Fibroblast of skin of abdomen (primary cell): Measurements from ENCODE around the gene AKR7A2. TPM values are rescaled to one million over a fixed set of nuclear protein-coding genes. Genes with fewer than 3 reads are reported as not detected.

Experiments used
- DNase-seq: peaks from one replicate; pipeline ENCODE4 v3.0.0-alpha.2; 2013
- polyA plus RNA-seq, 2 experiments: library from polyadenylated mRNA; unstranded; fragments of 120-200 nt; gene quantifications; one replicate each; pipeline ENCODE4 v1.2.1, GENCODE V29; 2013; ENCODE audit not compliant: insufficient read length in 2 of 2

AKR7A2 gene
- 55.7 TPM for polyA plus RNA-seq (2013, experiment 1 of 2; ENCODE audit: insufficient read length)
- polyA plus RNA-seq (2013, experiment 2 of 2; ENCODE audit: insufficient read length) = 67.3 TPM

DNA sequence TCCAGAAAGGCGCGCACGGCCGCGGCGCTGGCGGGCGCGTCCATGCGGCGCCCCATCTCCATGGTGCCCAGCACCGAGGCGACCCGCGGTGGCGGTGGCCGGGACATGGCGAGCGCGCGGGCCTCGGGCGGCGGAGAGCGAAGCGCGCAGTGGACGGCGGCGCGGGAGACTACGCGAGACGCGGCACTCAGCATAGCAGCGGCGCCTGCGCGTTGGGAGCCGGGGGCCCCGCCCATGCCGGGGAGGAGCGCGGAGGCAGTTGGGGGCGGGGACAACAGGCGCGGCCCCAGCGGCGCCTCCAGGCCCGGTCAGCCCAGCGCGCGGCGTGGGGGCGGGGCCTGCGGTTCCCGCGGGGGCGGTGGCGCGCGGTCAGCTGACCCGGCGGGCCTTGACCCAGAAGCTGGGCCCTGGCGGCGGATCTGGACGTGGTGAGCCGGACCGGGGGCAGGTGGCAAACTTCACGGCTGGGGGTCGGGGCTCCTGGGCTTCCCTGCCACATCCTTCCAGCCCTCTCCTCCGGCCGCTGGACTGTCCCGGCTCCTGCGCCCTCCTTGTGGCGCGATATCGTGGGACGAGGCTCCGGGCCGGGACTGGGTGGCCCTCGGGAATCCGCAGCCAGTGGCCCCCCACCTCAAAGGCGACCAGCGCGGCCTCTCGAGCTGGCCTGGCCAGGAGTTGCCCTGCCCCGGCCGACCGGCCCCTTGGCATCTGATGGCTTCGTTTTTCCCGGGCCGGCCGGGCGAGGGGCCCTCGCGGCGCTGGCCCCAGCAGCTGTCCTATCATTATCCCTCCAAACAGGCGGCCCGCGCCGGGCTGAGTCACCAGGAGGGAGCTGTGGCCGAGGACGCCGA lies at the start of gene AKR7A2, which contains the start of gene SLC66A1:
Gene AKR7A2 (minus strand): TSS at position 214 of the 851 bp plus-strand sequence. CDS start 20 bp downstream, at position 194.
Gene SLC66A1 (plus strand): TSS at position 396 of the 851 bp plus-strand sequence. CDS start 5,352 bp downstream, outside the sequence.
- DNase-seq = peak; percentile 91

DNA sequence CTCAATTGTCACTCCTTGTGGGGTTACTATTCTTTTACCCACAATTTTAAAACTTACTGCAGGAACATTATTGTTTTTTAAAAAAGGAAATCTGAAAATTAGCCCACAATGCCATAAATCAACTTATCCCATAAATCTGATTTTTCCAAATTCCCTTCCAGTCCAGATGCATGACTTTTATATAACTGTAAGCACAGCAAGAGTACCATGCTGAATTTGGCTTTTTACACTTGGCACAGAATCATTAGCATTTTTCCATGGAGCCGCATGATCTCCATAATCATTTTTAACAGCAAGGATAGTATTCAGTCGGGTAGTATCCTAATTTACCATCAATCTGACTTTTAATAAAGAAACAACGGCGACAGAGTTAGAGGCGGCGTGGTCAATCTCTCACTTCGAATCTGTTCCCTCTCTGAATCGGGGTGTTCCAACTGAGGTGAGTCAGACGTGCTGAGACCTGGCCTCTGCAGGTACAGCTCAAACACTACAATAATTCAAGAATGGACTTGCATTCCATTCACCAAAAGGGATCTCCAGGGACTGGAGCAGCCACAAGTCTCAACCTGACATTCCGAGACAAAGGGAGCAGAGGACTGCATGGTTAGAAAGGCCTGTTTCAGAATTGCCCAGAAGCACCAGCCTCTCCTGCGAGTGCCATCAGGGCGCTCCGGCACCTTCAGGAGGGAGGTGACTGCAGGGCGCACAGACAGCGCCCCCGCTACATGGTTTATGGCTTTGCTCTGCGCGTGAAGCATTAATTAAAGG lies 49.1 kb upstream of the AKR7A2 start:
- no peak for DNase-seq

DNA sequence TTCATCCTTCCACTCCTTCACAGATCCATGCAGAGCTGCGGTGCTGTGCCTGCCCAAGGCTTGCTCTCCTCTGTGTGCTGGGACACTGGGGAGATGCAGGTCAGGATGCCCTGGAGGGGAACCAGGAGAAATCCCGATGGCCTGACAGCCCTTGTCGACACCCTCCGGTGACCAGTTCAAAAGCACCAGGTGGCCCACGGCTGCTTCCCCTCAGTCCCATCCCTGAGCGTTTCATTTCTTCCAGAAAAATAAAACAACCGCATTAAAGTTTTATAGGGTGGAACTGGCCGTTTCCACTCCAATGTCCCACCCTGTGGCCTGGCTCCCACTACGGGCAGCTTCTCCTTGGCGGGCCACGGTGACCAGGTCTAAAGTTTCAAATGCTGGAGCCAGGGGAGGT lies 48.5 kb upstream of the AKR7A2 start:
- DNase-seq = no peak

DNA sequence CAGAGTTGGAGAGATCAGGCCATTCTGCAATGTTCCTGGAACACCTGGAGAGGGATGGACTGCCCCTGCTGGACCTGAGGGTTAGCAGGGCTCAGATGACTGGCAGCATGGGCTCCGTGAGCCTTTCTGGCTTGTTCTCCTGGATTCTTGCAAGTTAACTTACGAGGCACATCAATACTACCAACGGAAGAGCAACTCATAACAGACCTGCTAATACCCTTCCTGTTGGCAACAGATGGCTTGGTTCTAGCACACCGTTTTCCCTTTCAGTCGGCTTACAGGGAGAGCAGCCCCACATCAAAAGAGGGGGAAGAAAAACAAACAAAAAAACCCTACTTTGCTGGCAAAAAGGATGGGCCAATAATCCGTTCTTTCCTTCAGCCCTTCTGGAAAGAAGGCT lies 48.1 kb upstream of the AKR7A2 start:
- no peak for DNase-seq

DNA sequence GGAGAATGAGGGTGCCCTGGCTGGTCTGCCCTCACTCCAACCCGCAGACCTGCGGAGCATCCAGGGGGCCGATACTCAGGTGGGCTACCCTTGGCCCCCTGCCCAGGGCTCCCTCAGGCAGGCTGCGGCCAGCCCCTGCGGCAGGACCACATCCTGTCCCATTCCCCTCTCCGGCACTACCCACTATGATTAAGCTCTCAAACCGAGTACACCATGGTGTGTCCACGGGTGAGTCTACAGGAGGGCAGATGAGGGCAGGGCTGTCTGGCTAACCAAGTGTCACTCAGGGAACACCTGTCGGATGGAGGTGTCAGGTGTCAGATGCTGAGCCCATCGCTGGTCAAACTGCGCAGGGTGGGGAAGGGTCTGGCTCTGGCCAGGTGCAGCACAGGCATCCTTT lies 47.4 kb upstream of the AKR7A2 start:
- DNase-seq = no peak

DNA sequence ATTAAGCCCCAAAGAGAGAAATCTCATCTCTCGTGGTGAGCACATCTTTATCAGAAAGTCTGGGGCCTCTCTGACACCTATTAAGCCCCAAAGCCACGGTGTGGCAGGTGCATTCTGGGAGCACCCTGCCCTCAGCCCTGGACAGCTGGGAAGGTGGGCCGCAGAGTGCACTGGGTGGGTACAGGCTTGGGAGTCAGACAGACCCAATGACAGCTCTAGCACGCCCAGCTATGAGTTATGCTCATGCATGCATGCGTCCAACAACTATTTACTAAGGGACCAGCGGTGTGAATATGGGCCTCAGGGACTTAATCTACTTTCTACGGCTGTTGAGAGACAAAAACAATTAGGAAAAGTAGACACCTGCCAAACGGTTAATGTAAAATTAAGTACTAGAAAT lies 46.8 kb upstream of the AKR7A2 start:
- no peak for DNase-seq

DNA sequence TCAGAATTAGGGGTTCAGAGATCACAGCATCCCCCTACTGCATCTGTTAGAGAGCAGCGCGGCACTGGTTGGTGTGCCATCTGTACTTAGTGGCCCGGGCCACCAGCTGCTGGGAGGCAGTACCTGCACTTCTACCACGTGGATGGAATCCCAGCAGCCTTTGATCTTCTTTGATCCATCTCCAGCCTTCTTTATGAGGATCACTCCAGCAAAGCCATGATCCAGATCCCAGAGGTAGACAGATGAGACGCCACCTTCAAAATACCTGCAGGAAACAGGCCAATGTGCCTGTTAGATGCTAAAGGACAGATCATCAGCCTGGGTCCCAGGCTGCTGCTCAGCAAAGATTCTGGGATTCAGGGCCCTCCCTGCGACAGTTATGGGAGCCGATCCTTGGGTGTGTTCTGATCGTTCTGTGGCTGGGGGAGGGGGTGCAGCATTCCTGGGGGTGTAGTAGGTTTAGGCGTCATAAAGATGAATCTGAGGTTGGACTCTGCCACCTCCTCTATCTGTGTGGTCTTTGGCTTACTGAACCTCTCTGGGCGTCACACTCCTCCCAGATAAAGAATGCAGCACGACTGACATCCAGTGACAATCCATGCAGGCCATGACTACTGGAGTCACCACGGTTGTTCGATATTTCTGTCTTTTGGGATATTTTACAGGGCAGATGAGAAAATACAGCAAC lies 45.5 kb upstream of the AKR7A2 start:
- no peak for DNase-seq

DNA sequence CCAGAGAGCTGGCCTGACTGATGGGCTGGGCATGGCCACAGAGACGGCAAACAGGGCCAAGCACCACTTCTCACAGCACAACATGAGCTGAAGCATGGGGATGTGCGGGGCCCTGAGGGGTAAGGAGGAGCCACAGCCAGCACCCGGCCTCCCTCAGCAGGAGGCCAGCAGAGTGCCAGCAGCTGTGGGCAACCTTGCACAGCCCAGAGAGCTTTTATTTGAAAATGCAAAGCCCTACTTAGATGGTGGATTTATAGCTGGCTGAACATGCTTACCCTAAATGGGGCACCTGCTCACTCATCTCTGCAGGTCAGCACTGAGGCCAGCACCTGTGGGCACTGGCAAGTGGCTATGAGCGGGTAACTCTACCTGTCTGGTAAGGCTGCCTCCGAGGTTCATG lies 44.3 kb upstream of the AKR7A2 start:
- no peak for DNase-seq

DNA sequence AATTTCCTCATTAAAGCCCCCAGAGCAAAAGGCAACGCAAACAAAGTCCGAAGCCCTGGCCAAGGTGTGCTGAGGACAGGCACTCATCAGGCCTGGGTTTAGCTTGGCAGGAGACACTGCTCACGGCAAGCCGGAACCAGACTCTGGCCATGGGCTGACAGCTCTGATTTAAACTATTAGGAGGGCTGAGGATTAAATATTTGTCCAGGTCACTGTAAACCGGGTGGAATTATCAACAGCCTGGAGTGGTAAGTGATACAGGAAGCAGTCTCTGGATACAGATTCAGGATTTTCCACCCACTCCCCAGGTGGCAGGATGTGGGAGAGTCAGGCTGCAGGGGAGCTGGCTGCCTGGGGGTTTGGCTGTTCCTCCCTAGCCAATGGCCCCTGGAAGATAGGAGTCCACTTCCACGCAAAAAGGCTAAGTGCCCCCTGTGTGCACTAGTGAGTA lies 42.6 kb upstream of the AKR7A2 start:
- no peak for DNase-seq

DNA sequence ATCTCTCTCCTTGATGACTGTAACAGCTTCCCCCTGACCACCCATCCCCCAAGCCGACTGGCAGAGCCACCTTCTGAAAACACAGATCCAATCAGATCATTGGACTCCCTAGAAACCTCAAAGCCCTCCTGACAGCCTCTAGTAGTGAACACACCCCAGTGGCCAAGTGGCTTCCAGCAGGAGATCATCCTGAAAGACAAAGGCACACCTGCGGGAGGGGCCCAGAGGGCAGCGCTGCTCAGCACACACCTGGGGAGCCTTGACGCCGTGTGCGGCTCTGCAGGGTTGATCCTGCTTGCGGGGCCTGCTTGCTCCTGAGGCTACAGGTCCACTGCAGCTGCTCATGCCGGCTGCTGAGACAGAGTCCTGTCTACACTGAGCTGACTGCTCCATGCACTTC lies 41.7 kb upstream of the AKR7A2 start:
- DNase-seq = no peak

DNA sequence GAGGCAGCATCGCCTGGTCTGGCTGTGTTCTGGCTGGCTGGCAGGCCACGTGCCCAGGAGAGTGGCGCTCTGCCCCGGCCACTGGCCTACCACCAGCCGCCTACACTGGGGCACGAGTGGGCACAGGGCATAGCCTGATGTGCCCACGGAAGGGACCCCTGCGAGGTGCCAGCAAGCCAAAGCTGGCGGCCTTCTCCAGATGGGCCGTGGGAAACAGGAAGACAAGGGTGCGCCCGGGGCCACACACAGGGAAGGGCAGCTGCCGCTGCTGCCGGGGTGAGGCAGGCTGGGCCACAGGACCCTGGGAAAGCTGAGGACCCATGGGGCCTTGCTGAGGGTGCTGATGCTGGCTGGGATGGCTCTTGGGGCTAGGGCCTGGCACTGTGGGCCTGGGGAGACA lies 40.9 kb upstream of the AKR7A2 start:
- no peak for DNase-seq

DNA sequence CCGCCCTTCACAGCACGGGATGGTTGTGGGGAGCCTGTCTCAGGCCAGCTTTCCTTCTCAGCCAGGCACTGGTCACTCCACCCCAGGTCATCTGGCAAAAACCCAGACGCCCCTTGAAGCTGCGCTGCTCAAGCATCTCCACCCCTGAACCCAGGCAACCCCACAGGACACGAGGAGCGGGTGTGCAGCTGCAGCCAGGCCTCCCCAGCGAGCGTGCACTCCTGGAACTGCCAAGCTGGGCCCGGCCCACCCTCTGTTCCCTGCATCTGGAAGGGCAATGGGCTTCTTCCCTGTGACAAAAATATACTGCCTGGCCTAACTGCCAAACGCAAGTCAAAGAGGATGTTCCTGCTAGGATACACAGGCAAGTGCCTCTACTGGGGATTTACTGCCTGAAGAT lies 39.9 kb upstream of the AKR7A2 start:
- no peak for DNase-seq

DNA sequence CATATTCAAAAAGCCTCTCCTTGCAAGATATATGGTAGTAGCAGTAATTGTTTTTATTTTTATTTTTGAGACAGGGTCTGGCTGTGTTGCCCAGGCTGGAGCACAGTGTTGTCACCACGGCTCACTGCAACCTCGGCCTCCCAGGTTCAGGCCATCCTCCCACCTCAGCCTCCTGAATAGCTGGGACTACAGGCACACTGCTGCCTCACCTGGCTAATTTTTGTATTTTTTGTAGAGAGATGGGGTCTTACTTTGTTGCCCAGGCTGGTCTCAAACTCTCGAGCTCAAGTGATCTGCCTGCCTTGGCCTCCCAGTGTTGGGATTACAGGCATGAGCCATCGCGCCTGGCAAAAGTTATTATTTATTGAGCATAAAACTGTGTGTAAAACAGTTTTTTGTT lies 38.6 kb upstream of the AKR7A2 start:
- no peak for DNase-seq

DNA sequence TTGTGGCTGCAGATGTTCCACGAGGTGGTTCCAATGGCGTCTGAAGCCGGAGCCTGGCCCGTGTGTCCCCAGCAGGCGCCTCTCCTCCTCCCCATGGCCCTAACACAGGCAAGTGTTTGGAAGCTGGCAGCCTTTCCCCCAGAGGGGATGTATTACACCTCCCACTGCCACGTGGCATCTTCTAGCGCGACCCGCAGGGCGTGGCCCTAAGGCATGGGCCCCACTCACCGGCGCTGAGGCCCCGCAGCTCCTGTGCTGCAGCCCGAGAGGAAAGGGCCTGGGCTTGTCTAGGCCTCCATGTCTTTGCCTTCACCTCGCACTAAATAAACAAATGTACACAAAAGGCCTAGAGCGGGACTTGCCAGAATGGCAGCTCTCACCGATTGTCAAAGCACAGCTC lies 38.1 kb upstream of the AKR7A2 start:
- no peak for DNase-seq

DNA sequence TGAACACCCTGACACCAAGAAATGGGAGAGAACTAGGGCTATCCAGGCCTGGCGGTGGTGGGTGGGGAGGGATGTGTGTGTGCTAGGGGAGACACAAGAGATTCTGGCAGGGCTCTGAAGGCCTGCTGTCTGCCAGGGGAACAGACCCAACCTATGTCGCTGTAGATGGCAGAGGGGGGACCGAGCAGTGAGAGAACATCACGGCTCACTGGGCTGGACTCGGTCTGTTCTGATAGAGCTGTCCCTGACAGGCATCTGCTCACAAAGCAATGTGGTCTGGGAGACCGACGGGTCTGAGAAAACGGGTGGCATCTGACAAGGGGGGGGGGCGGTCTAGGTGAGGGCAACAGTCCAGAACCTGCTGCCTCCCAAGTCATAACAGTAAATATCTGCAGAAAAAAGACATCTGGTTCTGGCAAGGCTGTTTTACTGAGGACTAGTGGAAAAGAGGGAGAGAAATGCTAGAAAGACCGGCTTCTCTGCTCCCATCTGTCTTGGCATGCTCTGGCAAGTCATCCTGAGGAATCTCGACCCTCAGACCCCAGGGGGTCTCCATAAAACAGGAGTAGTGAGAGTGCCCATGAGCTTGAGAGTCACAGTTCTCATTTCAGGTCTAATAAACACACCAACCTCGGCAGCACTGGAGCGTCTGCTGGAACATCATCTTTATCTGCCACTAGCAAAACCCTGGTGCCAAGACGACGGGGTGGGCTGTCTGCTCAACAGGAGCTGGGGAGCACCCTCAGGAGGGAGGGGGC lies 36.7 kb upstream of the AKR7A2 start:
- no peak for DNase-seq

DNA sequence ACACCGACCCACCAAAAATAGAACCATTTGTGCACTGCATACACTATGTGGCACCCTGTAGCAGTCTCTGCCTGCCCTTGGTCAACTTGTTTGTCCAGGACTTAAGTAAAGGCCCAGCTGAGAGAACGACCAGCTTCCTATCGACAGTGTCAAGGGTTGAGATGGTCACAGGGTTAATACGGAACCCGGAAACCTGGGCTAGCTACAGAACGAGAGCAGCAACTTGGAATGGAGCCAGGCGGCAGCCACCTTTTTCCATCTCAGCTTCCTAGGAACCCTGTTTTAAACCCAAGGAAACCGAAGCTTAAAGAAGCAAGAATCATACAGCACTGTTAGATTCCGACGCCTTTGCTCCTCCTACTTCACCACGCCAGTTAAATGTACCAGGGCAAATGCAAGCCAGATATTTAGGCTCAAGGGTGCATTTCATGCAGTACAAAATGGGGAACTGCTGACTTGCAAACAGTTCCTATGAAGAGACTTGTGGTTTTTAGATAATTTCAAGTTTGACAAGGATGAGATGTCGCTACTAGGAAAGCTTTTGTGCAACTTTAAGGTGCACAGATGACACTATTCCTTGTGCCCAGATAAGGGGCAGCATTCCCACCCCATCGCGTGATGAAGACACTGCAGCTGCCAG lies 35.7 kb upstream of the AKR7A2 start:
- no peak for DNase-seq

DNA sequence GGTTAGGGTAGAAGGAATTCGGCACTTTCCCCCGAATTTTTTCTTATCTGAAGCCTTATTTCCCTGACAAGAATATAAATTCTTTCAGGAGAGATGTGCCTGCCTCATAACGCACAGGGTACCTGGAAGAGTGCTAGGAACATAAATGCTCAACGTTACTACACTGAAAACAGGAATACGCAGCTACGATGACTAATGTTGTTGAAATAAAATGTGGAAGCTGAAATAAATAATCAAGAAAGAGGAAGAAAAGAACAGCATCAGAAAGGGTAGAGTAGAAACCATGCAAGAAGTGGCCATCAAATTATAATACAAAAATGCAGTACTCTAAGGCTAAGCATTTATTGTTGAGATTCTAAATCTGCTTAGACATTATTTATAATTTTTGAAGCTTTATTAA lies 34.1 kb upstream of the AKR7A2 start:
- DNase-seq = no peak

DNA sequence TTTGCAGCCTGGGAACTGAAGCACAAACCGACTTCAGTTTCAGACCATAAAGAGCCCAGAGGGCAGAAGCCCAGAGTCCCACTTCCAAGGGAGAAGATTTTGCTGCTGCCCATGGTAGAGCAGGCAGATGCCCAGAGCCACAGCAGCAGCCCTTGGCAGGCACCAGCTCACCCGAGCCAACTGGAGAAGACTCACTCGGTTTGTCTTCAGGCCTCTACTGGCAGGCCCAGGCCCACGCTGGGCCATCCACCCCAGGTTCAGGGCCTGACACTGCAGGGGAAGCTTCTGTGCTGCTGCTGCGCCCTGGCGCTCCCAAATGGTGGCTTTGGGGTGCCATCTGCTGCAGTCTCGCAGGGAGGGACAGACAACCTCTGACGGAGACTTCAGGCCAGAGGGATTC lies 33.4 kb upstream of the AKR7A2 start:
- no peak for DNase-seq

DNA sequence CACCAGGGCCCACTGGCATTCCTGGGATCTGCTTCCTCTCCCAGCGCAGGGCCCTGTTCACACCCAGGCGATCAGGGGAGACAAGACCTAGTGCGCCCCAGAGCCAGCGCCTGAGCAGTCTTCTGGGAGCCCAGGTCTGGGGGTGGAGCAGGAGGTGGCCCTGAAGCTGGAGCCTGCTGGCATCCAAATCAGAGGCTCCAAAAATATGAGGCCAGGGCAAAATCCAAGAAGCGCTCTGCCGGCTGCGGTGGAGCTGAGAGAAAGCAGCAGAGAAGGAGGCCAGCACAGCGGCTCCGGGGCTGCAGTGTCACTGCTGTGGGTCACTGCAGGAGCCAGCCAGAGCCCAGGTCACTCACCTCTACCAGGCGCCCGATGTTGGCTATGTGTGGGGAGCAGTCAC lies 32.9 kb upstream of the AKR7A2 start:
- DNase-seq = no peak

DNA sequence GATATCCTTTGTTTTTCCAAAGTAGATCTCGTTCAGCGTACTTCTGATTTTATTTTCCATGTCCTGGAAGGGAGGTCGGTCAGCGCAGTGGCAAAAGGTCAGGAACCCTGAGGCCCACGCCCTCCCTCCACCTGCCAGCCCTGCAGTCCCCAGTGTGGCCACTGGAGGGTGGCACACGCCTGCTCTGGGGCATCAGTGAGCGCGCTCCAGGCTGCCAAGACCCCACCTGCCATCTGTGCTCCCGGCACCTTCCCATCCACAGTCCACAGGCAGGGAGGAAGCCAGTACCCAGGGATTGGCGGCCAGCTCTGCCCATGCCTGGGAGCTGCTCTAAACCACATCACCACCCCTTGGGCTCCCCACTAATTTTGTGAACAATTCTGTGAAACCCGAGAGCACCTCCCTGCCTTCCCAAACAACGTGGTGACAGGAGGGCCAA lies 32.4 kb upstream of the AKR7A2 start:
- DNase-seq = peak; percentile 14

DNA sequence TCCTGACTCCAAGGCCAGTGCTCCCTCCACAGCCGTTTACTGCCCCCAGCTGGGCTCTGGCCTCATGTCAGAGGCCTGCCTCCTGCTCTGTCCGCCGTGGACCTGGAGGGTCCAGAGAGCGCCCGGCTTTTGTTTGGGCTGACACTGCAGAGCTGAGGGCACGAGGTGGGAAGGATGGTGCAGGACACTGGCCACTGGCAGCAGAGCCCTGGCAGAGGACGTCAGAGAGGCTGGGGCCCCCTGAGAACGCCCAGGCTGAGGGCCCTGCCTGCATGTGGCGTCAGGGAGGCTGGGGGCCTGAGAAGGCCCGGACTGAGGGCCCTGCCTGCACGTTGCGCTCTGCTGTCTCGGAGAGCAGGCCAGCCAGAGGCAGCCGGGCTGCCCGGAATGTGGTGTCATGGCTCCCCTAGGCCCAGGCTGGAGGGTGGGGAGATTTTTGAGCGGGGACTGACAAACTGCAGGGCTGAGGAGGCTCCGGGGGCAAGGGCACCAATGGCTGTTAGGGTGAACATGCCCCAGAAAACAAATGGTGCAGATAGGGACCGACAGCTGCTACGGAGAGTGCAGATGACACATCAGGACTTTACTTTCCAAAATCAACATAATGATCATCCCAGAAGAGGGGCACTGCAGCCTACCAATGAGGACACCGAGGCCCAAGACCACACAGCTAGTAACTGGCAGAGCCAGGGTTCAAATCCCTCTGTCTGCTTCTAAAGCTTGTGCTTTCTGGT lies 31.8 kb upstream of the AKR7A2 start:
- no peak for DNase-seq
